GM19043 (cell line): Measurements from ENCODE around the gene VWA7.
"Not testable (repeated sequence)": the region's sequence is repeated elsewhere in the genome, so short reads cannot be mapped to it uniquely, and the experiment has no call there.

Experiments used
- ATAC-seq: cut with Tn5 transposase; IDR thresholded peaks from one replicate; pipeline ENCODE4 v1.9.1; 2021; ENCODE audit warnings: low read depth; ENCODE audit not compliant: unreplicated experiment

The VWA7 gene

GRCh38 chr6:31776989-31777666 lies at the start of gene VWA7:
Gene VWA7 (minus strand): TSS chr6:31777328. CDS start chr6:31776779, 549 bp downstream.
- peak; percentile 75 for ATAC-seq

GRCh38 chr6:31826793-31827285 lies 49.7 kb upstream of the VWA7 start:
- ATAC-seq = peak; percentile 17

GRCh38 chr6:31825553-31825952 lies 48.4 kb upstream of the VWA7 start:
- no peak for ATAC-seq

GRCh38 chr6:31823592-31824196 lies 46.6 kb upstream of the VWA7 start:
- not testable (repeated sequence) for ATAC-seq

GRCh38 chr6:31822036-31822821 lies 45.1 kb upstream of the VWA7 start:
- no peak for ATAC-seq

GRCh38 chr6:31821301-31822035 lies 44.3 kb upstream of the VWA7 start:
- no peak for ATAC-seq

GRCh38 chr6:31820399-31820798 lies 43.3 kb upstream of the VWA7 start:
- ATAC-seq = not testable (repeated sequence)

- no peak for ATAC-seq
Measured at GRCh38 chr6:31819871-31820299, 42.8 kb upstream of the VWA7 start.

GRCh38 chr6:31817929-31818511 lies 40.9 kb upstream of the VWA7 start:
- ATAC-seq = not testable (repeated sequence)

- not testable (repeated sequence) for ATAC-seq
Measured at GRCh38 chr6:31817133-31817928, 40.2 kb upstream of the VWA7 start.

GRCh38 chr6:31815025-31815838 lies 38.1 kb upstream of the VWA7 start, which contains the start of the genes HSPA1A and HSPA1L:
Gene HSPA1A (plus strand): TSS chr6:31815543. CDS start chr6:31815757, 214 bp downstream.
Gene HSPA1L (minus strand): TSS chr6:31815283. CDS start chr6:31811972, 3,311 bp downstream.
- ATAC-seq = no peak

GRCh38 chr6:31814677-31815024 lies 37.5 kb upstream of the VWA7 start:
- ATAC-seq = no peak

GRCh38 chr6:31813465-31813849 lies 36.3 kb upstream of the VWA7 start:
- no peak for ATAC-seq

- no peak for ATAC-seq
Measured at GRCh38 chr6:31811645-31812044, 34.5 kb upstream of the VWA7 start.

- not testable (repeated sequence) for ATAC-seq
Measured at GRCh38 chr6:31808599-31808998, 31.5 kb upstream of the VWA7 start.

GRCh38 chr6:31806470-31807272 lies 29.5 kb upstream of the VWA7 start, which contains the start of gene LSM2:
Gene LSM2 (minus strand): TSS chr6:31806966. CDS start chr6:31806757, 209 bp downstream.
- peak; percentile 81 for ATAC-seq

- no peak for ATAC-seq
Measured at GRCh38 chr6:31805939-31806469, 28.9 kb upstream of the VWA7 start.
